Activated naive CD4-positive, alpha-beta T cell treated with anti-CD3 and anti-CD28 coated beads, Interleukin-2, amount 50 U/mL, for 24 hours (primary cell): Measurements from ENCODE around the gene NUDT19.
"Not testable (repeated sequence)": the region's sequence is repeated elsewhere in the genome, so short reads cannot be mapped to it uniquely, and the experiment has no call there.

Source experiments
- H3K27ac Mint-ChIP-seq: one replicate; pipeline ENCODE4 v1.8.0; 2021; ENCODE audit warnings: mild to moderate bottlenecking, mixed read lengths
- H3K27me3 Mint-ChIP-seq: one replicate; pipeline ENCODE4 v1.8.0; 2021; ENCODE audit warnings: mixed read lengths
- H3K36me3 Mint-ChIP-seq: one replicate; pipeline ENCODE4 v1.8.0; 2021; ENCODE audit warnings: mixed read lengths
- H3K4me1 Mint-ChIP-seq: one replicate; pipeline ENCODE4 v1.8.0; 2021; ENCODE audit warnings: mixed read lengths
- H3K4me3 Mint-ChIP-seq: one replicate; pipeline ENCODE4 v1.8.0; 2021; ENCODE audit warnings: mild to moderate bottlenecking, mixed read lengths
- H3K9me3 Mint-ChIP-seq: one replicate; pipeline ENCODE4 v1.8.0; 2021; ENCODE audit warnings: mixed read lengths

Gene NUDT19

GRCh38 chr19:32719611-32720059, 28.0 kb downstream of the NUDT19 start, which contains the start of gene TDRD12:
TDRD12 (plus strand) TSS chr19:32719767; CDS start chr19:32720073, 306 bp downstream.
- no peaks in the 10 kb centered on the region for H3K4me1 Mint-ChIP-seq
- H3K4me3 Mint-ChIP-seq, result no peak within 1 kb of the TSS
- no peaks in the 10 kb centered on the region for H3K9me3 Mint-ChIP-seq
- H3K27me3 Mint-ChIP-seq, result no peaks in the 10 kb centered on the region
- H3K27ac Mint-ChIP-seq, result no peak within 1 kb of the TSS
- peaks cover 5% of the 10 kb centered on the region for H3K36me3 Mint-ChIP-seq

- Mint-ChIP-seq H3K4me1 (no peaks in the 10 kb centered on the region), H3K4me3 (no peak overlapping the region), H3K9me3 (no peaks in the 10 kb centered on the region), H3K36me3 (no peaks in the 10 kb centered on the region), H3K27me3 (no peaks in the 10 kb centered on the region), H3K27ac (no peak overlapping the region)
Measured at GRCh38 chr19:32720216-32720935, 28.8 kb downstream of the NUDT19 start.

- Mint-ChIP-seq H3K36me3 (no peaks in the 10 kb centered on the region), H3K27ac (no peak overlapping the region), H3K4me1 (no peaks in the 10 kb centered on the region), H3K9me3 (no peaks in the 10 kb centered on the region), H3K27me3 (no peaks in the 10 kb centered on the region), H3K4me3 (no peak overlapping the region)
Measured at GRCh38 chr19:32720936-32721250, 29.3 kb downstream of the NUDT19 start.

- H3K27ac Mint-ChIP-seq, result no peak overlapping the region
- peaks cover 6% of the 10 kb centered on the region for H3K27me3 Mint-ChIP-seq
- no peak overlapping the region for H3K4me3 Mint-ChIP-seq
- H3K4me1 Mint-ChIP-seq, result no peaks in the 10 kb centered on the region
- H3K36me3 Mint-ChIP-seq, result no peaks in the 10 kb centered on the region
- no peaks in the 10 kb centered on the region for H3K9me3 Mint-ChIP-seq
Measured at GRCh38 chr19:32735936-32736335, 44.3 kb downstream of the NUDT19 start.

- Mint-ChIP-seq H3K27me3 (peaks cover 10% of the 10 kb centered on the region), H3K4me3 (no peak overlapping the region), H3K4me1 (peaks cover 3% of the 10 kb centered on the region), H3K36me3 (no peaks in the 10 kb centered on the region), H3K9me3 (no peaks in the 10 kb centered on the region), H3K27ac (no peak overlapping the region)
Measured at GRCh38 chr19:32743021-32743420, 51.4 kb downstream of the NUDT19 start.

GRCh38 chr19:32743447-32743846, 51.8 kb downstream of the NUDT19 start:
- peaks cover 5% of the 10 kb centered on the region for H3K4me1 Mint-ChIP-seq
- no peak overlapping the region for H3K27ac Mint-ChIP-seq
- no peak overlapping the region for H3K4me3 Mint-ChIP-seq
- no peaks in the 10 kb centered on the region for H3K9me3 Mint-ChIP-seq
- peaks cover 10% of the 10 kb centered on the region for H3K27me3 Mint-ChIP-seq
- H3K36me3 Mint-ChIP-seq, result no peaks in the 10 kb centered on the region

GRCh38 chr19:32744555-32745325, 53.1 kb downstream of the NUDT19 start:
- H3K27me3 Mint-ChIP-seq, result peaks cover 7% of the 10 kb centered on the region
- no peaks in the 10 kb centered on the region for H3K36me3 Mint-ChIP-seq
- H3K27ac Mint-ChIP-seq, result no peak overlapping the region
- H3K4me3 Mint-ChIP-seq, result no peak overlapping the region
- peaks cover 9% of the 10 kb centered on the region for H3K4me1 Mint-ChIP-seq
- H3K9me3 Mint-ChIP-seq, result no peaks in the 10 kb centered on the region

GRCh38 chr19:32745594-32746251, 54.1 kb downstream of the NUDT19 start:
- H3K36me3 Mint-ChIP-seq, H3K4me3 Mint-ChIP-seq, H3K27ac Mint-ChIP-seq, H3K9me3 Mint-ChIP-seq, H3K4me1 Mint-ChIP-seq: not testable (repeated sequence)
- H3K27me3 Mint-ChIP-seq, result peaks cover 13% of the 10 kb centered on the region

GRCh38 chr19:32746631-32747196, 55.1 kb downstream of the NUDT19 start:
- not testable (repeated sequence) for H3K4me1 Mint-ChIP-seq, H3K36me3 Mint-ChIP-seq, H3K27ac Mint-ChIP-seq, H3K9me3 Mint-ChIP-seq, H3K4me3 Mint-ChIP-seq
- peaks cover 15% of the 10 kb centered on the region for H3K27me3 Mint-ChIP-seq

- no peak overlapping the region for H3K4me3 Mint-ChIP-seq
- peaks cover 17% of the 10 kb centered on the region for H3K27me3 Mint-ChIP-seq
- no peak overlapping the region for H3K27ac Mint-ChIP-seq
- no peaks in the 10 kb centered on the region for H3K36me3 Mint-ChIP-seq
- no peaks in the 10 kb centered on the region for H3K9me3 Mint-ChIP-seq
- H3K4me1 Mint-ChIP-seq, result peaks cover 9% of the 10 kb centered on the region
Measured at GRCh38 chr19:32748497-32748896, 56.9 kb downstream of the NUDT19 start.

GRCh38 chr19:32748948-32749347, 57.3 kb downstream of the NUDT19 start:
- Mint-ChIP-seq H3K9me3 (no peaks in the 10 kb centered on the region), H3K27ac (no peak overlapping the region), H3K4me3 (no peak overlapping the region), H3K27me3 (peaks cover 17% of the 10 kb centered on the region), H3K36me3 (no peaks in the 10 kb centered on the region), H3K4me1 (peaks cover 9% of the 10 kb centered on the region)

- Mint-ChIP-seq H3K36me3 (no peaks in the 10 kb centered on the region), H3K4me3 (no peak overlapping the region), H3K4me1 (peaks cover 9% of the 10 kb centered on the region), H3K9me3 (no peaks in the 10 kb centered on the region), H3K27ac (no peak overlapping the region), H3K27me3 (peaks cover 17% of the 10 kb centered on the region)
Measured at GRCh38 chr19:32749361-32749760, 57.7 kb downstream of the NUDT19 start.

GRCh38 chr19:32750441-32751055, 58.9 kb downstream of the NUDT19 start:
- Mint-ChIP-seq H3K36me3 (no peaks in the 10 kb centered on the region), H3K27me3 (peaks cover 26% of the 10 kb centered on the region), H3K27ac (no peak overlapping the region), H3K4me1 (peaks cover 9% of the 10 kb centered on the region), H3K4me3 (no peak overlapping the region), H3K9me3 (no peaks in the 10 kb centered on the region)

GRCh38 chr19:32751066-32751465, 59.4 kb downstream of the NUDT19 start:
- Mint-ChIP-seq H3K27ac (no peak overlapping the region), H3K9me3 (no peaks in the 10 kb centered on the region), H3K27me3 (peaks cover 28% of the 10 kb centered on the region), H3K4me3 (no peak overlapping the region), H3K4me1 (peaks cover 9% of the 10 kb centered on the region), H3K36me3 (no peaks in the 10 kb centered on the region)

- Mint-ChIP-seq H3K4me1 (no peaks in the 10 kb centered on the region), H3K9me3 (peaks cover 7% of the 10 kb centered on the region), H3K27ac (no peak overlapping the region), H3K4me3 (no peak overlapping the region), H3K36me3 (peaks cover 3% of the 10 kb centered on the region), H3K27me3 (peaks cover 20% of the 10 kb centered on the region)
Measured at GRCh38 chr19:32757189-32757588, 65.6 kb downstream of the NUDT19 start.
